Dermis blood vessel endothelial cell (primary cell): ENCODE results near the gene MDFI. TPM values are rescaled to one million over a fixed set of nuclear protein-coding genes. Genes with fewer than 3 reads are reported as not detected.

Experiments
- DNase-seq: peaks from one replicate; pipeline ENCODE4 v3.0.0; 2010
- total RNA-seq: library from RNA; depleted of rRNA; stranded (reverse); fragments of >200 nt; gene quantifications from 2 replicates; pipeline ENCODE4 v1.2.3, GENCODE V29; 2014

MDFI gene
- total RNA-seq, 1 donor from 2014 or later = 34.0 TPM

GRCh38 chr6:41673704-41674000, 35.4 kb downstream of the MDFI start:
- no peak for DNase-seq

GRCh38 chr6:41674231-41675000, 36.1 kb downstream of the MDFI start:
- DNase-seq = no peak

- no peak for DNase-seq
Observed at GRCh38 chr6:41675176-41675775, 37.0 kb downstream of the MDFI start.

GRCh38 chr6:41675992-41676391, 37.7 kb downstream of the MDFI start:
- DNase-seq = no peak

GRCh38 chr6:41676431-41676830, 38.2 kb downstream of the MDFI start:
- no peak for DNase-seq

- DNase-seq = no peak
Observed at GRCh38 chr6:41677124-41677921, 39.1 kb downstream of the MDFI start.

- no peak for DNase-seq
Observed at GRCh38 chr6:41678511-41679084, 40.3 kb downstream of the MDFI start.

GRCh38 chr6:41679696-41680095, 41.4 kb downstream of the MDFI start:
- no peak for DNase-seq

GRCh38 chr6:41680182-41680965, 42.1 kb downstream of the MDFI start:
- no peak for DNase-seq

- DNase-seq = peak; percentile 94
Observed at GRCh38 chr6:41682056-41682477, 43.8 kb downstream of the MDFI start.

GRCh38 chr6:41682497-41683272, 44.4 kb downstream of the MDFI start:
- DNase-seq = no peak

GRCh38 chr6:41683273-41683522, 44.9 kb downstream of the MDFI start:
- DNase-seq = no peak

GRCh38 chr6:41683523-41684310, 45.4 kb downstream of the MDFI start:
- peak; percentile 85 for DNase-seq

GRCh38 chr6:41684311-41685180, 46.3 kb downstream of the MDFI start:
- DNase-seq = no peak

GRCh38 chr6:41685641-41686380, 47.5 kb downstream of the MDFI start:
- DNase-seq = no peak

- no peak for DNase-seq
Observed at GRCh38 chr6:41687501-41688175, 49.4 kb downstream of the MDFI start.

- DNase-seq = no peak
Observed at GRCh38 chr6:41688256-41688965, 50.1 kb downstream of the MDFI start.
